K562 (cell line): Measurements from ENCODE around the gene FOLR2. TPM values are rescaled to one million over a fixed set of nuclear protein-coding genes. Genes with fewer than 3 reads are reported as not detected.

Source experiments
- ATAC-seq: fragments of 200-7000 bp; cut with Tn5 transposase; 3 replicates; pipeline ENCODE4 v1.9.1; 2020; ENCODE audit warnings: moderate library complexity
- BruUV-seq: library from RNA; stranded (reverse); fragments of 400-500 nt; replicated peaks from 2 replicates; lab custom pipeline; 2021; lab: Mats Ljungman, UMichigan
- CTCF ChIA-PET: fragments of 300-600 bp; formaldehyde crosslinking; extraction: SDS; loops from one replicate; lab custom pipeline; 2021; ENCODE audit warnings: low intra/inter-chr PET ratio; lab: Yijun Ruan, JAX
- POLR2A ChIA-PET: fragments of 300-600, 350-650 bp; sonication (Branson Sonifier 250); formaldehyde crosslinking; extraction: SDS; loops from one replicate; lab custom pipeline; 2021; ENCODE audit warnings: antibody characterized with exemption, inconsistent platforms; lab: Yijun Ruan, JAX
- DNase-seq, 4 experiments: peaks; one replicate each; pipeline versions ENCODE4 v3.0.0 to v3.0.0-alpha.2; 2011 to 2018; ENCODE audit warnings: low spot score in 3 of 4, mixed read lengths in 3 of 4; ENCODE audit errors: extremely low read depth in 1 of 4
- FAIRE-seq: peaks from 2 replicates; lab custom pipeline; 2011; peaks lifted over from hg19 to GRCh38; lab: Jason Lieb, UNC
- H2AFZ ChIP-seq: 2 replicates; pipeline ENCODE4 v1.6.0; 2011; ENCODE audit warnings: low read depth, low read length, control low read depth, inconsistent platforms
- H3K27ac ChIP-seq: fragments of 200-600 bp; 3 replicates; pipeline ENCODE4 v1.8.0; 2011; ENCODE audit warnings: low read depth, mild to moderate bottlenecking, control low read depth, inconsistent platforms, low read length, moderate library complexity, mixed read lengths; ENCODE audit errors: extremely low read depth
- H3K27me3 ChIP-seq, 2 experiments: fragments of 300-600 bp in 1 of 2; 2 replicates in 1 of 2; 3 replicates in 1 of 2; pipeline versions ENCODE4 v1.6.0 to v1.8.0; 2011; ENCODE audit warnings: inconsistent platforms in 2 of 2, low read length in 2 of 2, mild to moderate bottlenecking in 1 of 2, mixed read lengths in 1 of 2, moderate library complexity in 1 of 2; ENCODE audit not compliant: control insufficient read depth in 2 of 2, insufficient read depth in 2 of 2
- H3K36me3 ChIP-seq: fragments of 300-600 bp; 3 replicates; pipeline ENCODE4 v1.8.0; 2011; ENCODE audit warnings: mild to moderate bottlenecking, low read length, inconsistent platforms; ENCODE audit not compliant: control insufficient read depth, insufficient read depth
- H3K4me1 ChIP-seq, 2 experiments: fragments of 200-600 bp in 1 of 2; replicated peaks in 1 of 2; 2 replicates in 1 of 2; 3 replicates in 1 of 2; pipeline versions ENCODE4 v1.5.1 to v1.8.0; 2011; ENCODE audit warnings: inconsistent platforms in 2 of 2, low read length in 2 of 2, mild to moderate bottlenecking in 1 of 2, mixed read lengths in 1 of 2, moderate library complexity in 1 of 2; ENCODE audit not compliant: control insufficient read depth in 2 of 2, insufficient read depth in 2 of 2
- H3K4me2 ChIP-seq: 2 replicates; pipeline ENCODE4 v1.6.1; 2011; ENCODE audit warnings: low read length, control low read depth, inconsistent platforms, mixed read lengths; ENCODE audit not compliant: insufficient read depth
- H3K4me3 ChIP-seq: fragments of 200-600 bp; sonication (generic), shearing (Covaris generic); 2 replicates; pipeline ENCODE4 v1.5.1; 2016; ENCODE audit warnings: control low read depth, inconsistent platforms
- H3K79me2 ChIP-seq: fragments of 200-600 bp; 3 replicates; pipeline ENCODE4 v1.8.0; 2011; ENCODE audit warnings: low read length, inconsistent platforms; ENCODE audit not compliant: control insufficient read depth, insufficient read depth
- H3K9ac ChIP-seq, 2 experiments: 2 replicates each; pipeline versions ENCODE4 v1.6.0 to v1.6.1; 2011; ENCODE audit warnings: low read depth in 2 of 2, low read length in 2 of 2, control low read depth in 1 of 2, inconsistent platforms in 1 of 2, mild to moderate bottlenecking in 1 of 2, mixed read lengths in 1 of 2; ENCODE audit not compliant: insufficient read depth in 1 of 2
- H3K9me1 ChIP-seq: one replicate; pipeline ENCODE4 v1.6.0; 2011; ENCODE audit warnings: inconsistent platforms, mild to moderate bottlenecking, low read length, moderate library complexity; ENCODE audit not compliant: control insufficient read depth, insufficient read depth
- H3K9me3 ChIP-seq: replicated peaks from 2 replicates; pipeline ENCODE4 v1.5.1; 2011; ENCODE audit warnings: low read depth, low read length, inconsistent platforms; ENCODE audit not compliant: control insufficient read depth, insufficient read depth
- H4K20me1 ChIP-seq: replicated peaks from 2 replicates; pipeline ENCODE4 v1.6.1; 2011; ENCODE audit warnings: low read length, inconsistent platforms, mixed read lengths; ENCODE audit not compliant: control insufficient read depth, insufficient read depth
- BRD4 ChIP-seq: fragments of 200-600 bp; sonication (generic); IDR thresholded peaks from 2 replicates; pipeline ENCODE4 v1.6.1; 2017; ENCODE audit warnings: inconsistent platforms
- C11orf30 ChIP-seq: fragments of 450-650 bp; IDR thresholded peaks from 2 replicates; pipeline ENCODE4 v1.6.1; 2016; ENCODE audit warnings: low read depth, mild to moderate bottlenecking
- CHD4 ChIP-seq: fragments of 200-600 bp; sonication (generic); IDR thresholded peaks from 3 replicates; pipeline ENCODE4 v1.6.1; 2012; ENCODE audit warnings: low read depth, mild to moderate bottlenecking, mixed read lengths, low read length, inconsistent platforms; ENCODE audit not compliant: insufficient read depth, insufficient replicate concordance, poor library complexity, severe bottlenecking
- CXXC5 ChIP-seq: fragments of 250-450 bp; sonication (Bioruptor Pico); IDR thresholded peaks from 2 replicates; pipeline ENCODE4 v1.8.0; 2022; ENCODE audit warnings: inconsistent platforms, mild to moderate bottlenecking, moderate library complexity
- EWSR1 ChIP-seq: fragments of 450-650 bp; IDR thresholded peaks from 2 replicates; pipeline ENCODE4 v1.6.1; 2018; ENCODE audit warnings: borderline replicate concordance, mild to moderate bottlenecking, low read depth, moderate library complexity; ENCODE audit not compliant: partially characterized antibody
- KLF6 ChIP-seq: fragments of 250-450 bp; sonication (Bioruptor Pico); IDR thresholded peaks from 2 replicates; pipeline ENCODE4 v1.4.0; 2020; ENCODE audit warnings: mild to moderate bottlenecking, moderate library complexity, borderline replicate concordance
- NCOR1 ChIP-seq: fragments of 450-650 bp; IDR thresholded peaks from 2 replicates; pipeline ENCODE4 v1.6.1; 2016; ENCODE audit warnings: mild to moderate bottlenecking, moderate library complexity
- PCBP2 ChIP-seq: fragments of 200-400 bp; formaldehyde crosslinking; IDR thresholded peaks from 2 replicates; pipeline ENCODE4 v1.6.1; 2018; ENCODE audit warnings: low read length, low read depth, mild to moderate bottlenecking, moderate library complexity; ENCODE audit not compliant: poor library complexity, severe bottlenecking
- SMARCA5 ChIP-seq: fragments of 450-650 bp; IDR thresholded peaks from 2 replicates; pipeline ENCODE4 v1.6.1; 2016
- SPI1 ChIP-seq: IDR thresholded peaks from 2 replicates; pipeline ENCODE4 v1.6.1; 2011; ENCODE audit warnings: low read depth, low read length, control low read depth, borderline replicate concordance
- ZNF184 ChIP-seq: sonication (generic); formaldehyde crosslinking; IDR thresholded peaks from 2 replicates; pipeline ENCODE4 v1.5.0; 2020; ENCODE audit warnings: missing genetic modification reagents
- ZNF316 ChIP-seq: fragments of 450-650 bp; IDR thresholded peaks from 2 replicates; pipeline ENCODE4 v1.6.1; 2016
- ZNF354B ChIP-seq: fragments of 250-450 bp; sonication (Bioruptor Pico); IDR thresholded peaks from 2 replicates; pipeline ENCODE4 v1.4.0; 2020
- WGBS: fragments of 100-300 bp; shearing (Covaris generic); methylation state at CpG from one replicate; pipeline ENCODE4 v1.1.6; 2016; ENCODE audit warnings: low coverage, mixed read lengths; ENCODE audit not compliant: insufficient coverage; ENCODE audit errors: missing lambda C conversion rate; 5-methylcytosine and 5-hydroxymethylcytosine counted together
- in situ Hi-C: fragments of 300-500 bp; cut with MboI; formaldehyde crosslinking; loops from 4 replicates; pipeline ENCODE4 v1.15.0; 2018; ENCODE audit warnings: inconsistent platforms, mixed read lengths
- intact Hi-C: fragments of 100-400 bp; cut with micrococcal nuclease; formaldehyde crosslinking; loops from 2 replicates; pipeline ENCODE4 v1.14.2; 2022
- polyA plus RNA-seq, 8 experiments: library from polyadenylated mRNA; depleted of rRNA in 4 of 8; stranded (reverse) in 5 of 8; unstranded in 3 of 8; fragments of >200 nt; fragmentation: Nextera tagmentation in 2 of 8; fragmentation: Illumina TruSeq in 1 of 8; extraction: Ambion mirVana in 2 of 8; extraction: Trizol in 1 of 8; gene quantifications; 2 replicates each; pipeline versions ENCODE4 v1.2.1 to v1.2.3, GENCODE V29; 2011 to 2014; ENCODE audit warnings: inconsistent platforms in 1 of 8, missing spikeins in 1 of 8
- total RNA-seq, 7 experiments: library from RNA; depleted of rRNA in 6 of 7; stranded (reverse); fragments of >200 nt in 6 of 7; fragmentation: Illumina TruSeq in 2 of 7; extraction: Trizol in 2 of 7; gene quantifications; 2 replicates each; pipeline versions ENCODE4 v1.2.1 to v1.2.3, GENCODE V29; 2011 to 2021; ENCODE audit warnings: low replicate concordance in 1 of 7
- TF ChIP-seq, protein P1 (sequence below): fragments of 200-800 bp; sonication (Bioruptor generic); IDR thresholded peaks from 2 replicates; pipeline ENCODE4 v1.6.1; 2017; ENCODE audit warnings: missing genetic modification characterization, missing compliant biosample characterization

The FOLR2 gene
- total and polyA plus RNA-seq, 9 of the 15 experiments (the other 6 are each of a cell fraction or from before 2014, with no cell fraction given), result 0.27 TPM; not detected in 8

DNA sequence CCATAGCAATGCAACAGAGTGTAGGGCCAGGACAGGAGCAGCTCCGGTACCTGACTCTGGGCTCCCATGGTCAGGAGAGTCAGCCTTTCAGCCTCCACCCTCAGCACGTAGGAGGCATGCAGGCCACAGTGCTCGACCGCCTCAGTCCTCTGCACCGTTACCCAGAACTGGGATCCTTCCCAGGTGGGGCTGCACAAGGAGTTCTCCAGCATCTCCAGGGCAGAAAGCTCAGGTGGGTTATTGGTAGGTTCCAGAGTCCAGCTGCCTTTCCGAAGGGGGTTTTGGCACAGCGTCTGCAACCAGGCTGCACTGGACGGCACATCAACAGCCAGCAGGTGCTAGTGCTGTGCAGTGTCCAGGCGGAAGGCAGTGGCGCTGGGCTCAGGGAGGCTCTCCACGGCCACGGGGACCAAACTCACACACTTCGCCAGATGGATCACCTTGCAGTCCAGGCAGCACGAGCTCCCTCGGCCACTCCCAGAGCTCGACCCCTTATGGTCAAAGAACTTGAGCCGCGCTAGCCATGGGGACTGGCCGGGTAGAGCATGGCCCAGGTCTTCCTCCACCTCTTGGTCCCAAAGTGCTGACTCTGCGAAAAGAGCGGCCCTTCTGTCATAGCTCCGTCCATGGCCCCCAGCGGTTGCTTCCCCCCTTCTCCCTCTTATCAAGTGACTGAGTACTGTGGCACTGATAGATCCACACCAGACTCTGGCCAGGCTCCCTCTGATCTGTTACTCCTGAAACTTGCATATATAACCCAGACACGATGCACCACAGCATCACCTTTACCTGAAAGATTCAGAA is 34.3 kb downstream of the FOLR2 start (continued):
- TF ChIP-seq SMARCA5 (no peak), KLF6 (CRISPR knock-in tag) (no peak), ZNF354B (CRISPR knock-in tag) (no peak), C11orf30 (peak; percentile 95), NCOR1 (no peak), EWSR1 (no peak), ZNF316 (peak; percentile 97)

DNA sequence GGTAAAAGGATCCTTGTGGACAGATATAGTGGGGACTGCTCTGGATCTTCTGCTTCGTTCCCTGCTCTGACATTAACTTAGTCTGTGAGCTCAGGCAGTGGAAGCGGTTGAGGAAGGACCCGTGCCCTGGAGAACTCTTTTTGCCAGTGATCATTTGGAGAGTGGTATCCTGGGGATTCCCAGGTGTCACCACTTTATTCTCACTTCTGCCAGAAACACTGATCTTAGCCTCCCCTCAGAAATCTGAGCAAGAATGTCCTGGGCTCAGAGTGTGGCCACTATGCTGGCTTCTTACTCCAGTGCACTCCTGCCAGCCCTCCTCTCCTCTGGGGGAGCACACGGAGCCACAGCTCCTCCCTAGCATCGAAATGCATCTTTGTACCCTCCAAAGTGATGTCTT is 35.0 kb downstream of the FOLR2 start:
- 0 out of 2 replicates have a peak, but pooled peaks cover 4% of the 10 kb centered on the region for H3K9me3 ChIP-seq
- TF ChIP-seq CXXC5 (CRISPR knock-in tag) (no peak), ZNF184 (no peak), SPI1 (no peak), CHD4 (no peak), BRD4 (no peak), PCBP2 (no peak)
- TF ChIP-seq, protein P1, sequence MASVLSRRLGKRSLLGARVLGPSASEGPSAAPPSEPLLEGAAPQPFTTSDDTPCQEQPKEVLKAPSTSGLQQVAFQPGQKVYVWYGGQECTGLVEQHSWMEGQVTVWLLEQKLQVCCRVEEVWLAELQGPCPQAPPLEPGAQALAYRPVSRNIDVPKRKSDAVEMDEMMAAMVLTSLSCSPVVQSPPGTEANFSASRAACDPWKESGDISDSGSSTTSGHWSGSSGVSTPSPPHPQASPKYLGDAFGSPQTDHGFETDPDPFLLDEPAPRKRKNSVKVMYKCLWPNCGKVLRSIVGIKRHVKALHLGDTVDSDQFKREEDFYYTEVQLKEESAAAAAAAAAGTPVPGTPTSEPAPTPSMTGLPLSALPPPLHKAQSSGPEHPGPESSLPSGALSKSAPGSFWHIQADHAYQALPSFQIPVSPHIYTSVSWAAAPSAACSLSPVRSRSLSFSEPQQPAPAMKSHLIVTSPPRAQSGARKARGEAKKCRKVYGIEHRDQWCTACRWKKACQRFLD (CRISPR knock-in tag), result no peak
- 1% methylated on average over 5 of the region's 5 CpGs for WGBS
- H3K4me2 ChIP-seq, result no peak overlapping the region
- peaks cover 0 to 5% of the 10 kb centered on the region in 2 experiments; a peak in 1 of 5 replicates for H3K4me1 ChIP-seq
- no peaks in the 10 kb centered on the region; the same call in 1 of the 2 replicates for H4K20me1 ChIP-seq
- H3K9ac ChIP-seq, result no peak overlapping the region
- H2AFZ ChIP-seq, result no peak overlapping the region
- H3K27me3 ChIP-seq, result peaks cover 15 to 57% of the 10 kb centered on the region in 2 experiments; a peak in 4 of 5 replicates
- DNase-seq (no peak), FAIRE-seq (no peak), ATAC-seq (no peak)
- H3K79me2 ChIP-seq, result no peaks in the 10 kb centered on the region
- H3K27ac ChIP-seq, result no peak overlapping the region
- H3K4me3 ChIP-seq, result no peak overlapping the region
- BruUV-seq, result no TSS peak
- ChIA-PET CTCF (no interaction called here), POLR2A (interaction anchor here (0.8 to 1.4 kb wide), 2 partner anchors 25 to 29 kb away, joined by 3 to 5 read pairs; no protein-coding TSS in a partner anchor)
- no peaks in the 10 kb centered on the region for H3K36me3 ChIP-seq
- in situ Hi-C loops, result no loop called here
- intact Hi-C loops, result no loop called here
- no peaks in the 10 kb centered on the region for H3K9me1 ChIP-seq
